GM21360 (cell line): ENCODE measurements around the gene CTNNBL1.
"Not testable (repeated sequence)": the region's sequence is repeated elsewhere in the genome, so short reads cannot be mapped to it uniquely, and the experiment has no call there.

Experiments used
- ATAC-seq: cut with Tn5 transposase; IDR thresholded peaks from one replicate; pipeline ENCODE4 v1.9.1; 2021; ENCODE audit warnings: mild to moderate bottlenecking, moderate library complexity; ENCODE audit not compliant: unreplicated experiment

Gene CTNNBL1, protein sequence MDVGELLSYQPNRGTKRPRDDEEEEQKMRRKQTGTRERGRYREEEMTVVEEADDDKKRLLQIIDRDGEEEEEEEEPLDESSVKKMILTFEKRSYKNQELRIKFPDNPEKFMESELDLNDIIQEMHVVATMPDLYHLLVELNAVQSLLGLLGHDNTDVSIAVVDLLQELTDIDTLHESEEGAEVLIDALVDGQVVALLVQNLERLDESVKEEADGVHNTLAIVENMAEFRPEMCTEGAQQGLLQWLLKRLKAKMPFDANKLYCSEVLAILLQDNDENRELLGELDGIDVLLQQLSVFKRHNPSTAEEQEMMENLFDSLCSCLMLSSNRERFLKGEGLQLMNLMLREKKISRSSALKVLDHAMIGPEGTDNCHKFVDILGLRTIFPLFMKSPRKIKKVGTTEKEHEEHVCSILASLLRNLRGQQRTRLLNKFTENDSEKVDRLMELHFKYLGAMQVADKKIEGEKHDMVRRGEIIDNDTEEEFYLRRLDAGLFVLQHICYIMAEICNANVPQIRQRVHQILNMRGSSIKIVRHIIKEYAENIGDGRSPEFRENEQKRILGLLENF

DNA sequence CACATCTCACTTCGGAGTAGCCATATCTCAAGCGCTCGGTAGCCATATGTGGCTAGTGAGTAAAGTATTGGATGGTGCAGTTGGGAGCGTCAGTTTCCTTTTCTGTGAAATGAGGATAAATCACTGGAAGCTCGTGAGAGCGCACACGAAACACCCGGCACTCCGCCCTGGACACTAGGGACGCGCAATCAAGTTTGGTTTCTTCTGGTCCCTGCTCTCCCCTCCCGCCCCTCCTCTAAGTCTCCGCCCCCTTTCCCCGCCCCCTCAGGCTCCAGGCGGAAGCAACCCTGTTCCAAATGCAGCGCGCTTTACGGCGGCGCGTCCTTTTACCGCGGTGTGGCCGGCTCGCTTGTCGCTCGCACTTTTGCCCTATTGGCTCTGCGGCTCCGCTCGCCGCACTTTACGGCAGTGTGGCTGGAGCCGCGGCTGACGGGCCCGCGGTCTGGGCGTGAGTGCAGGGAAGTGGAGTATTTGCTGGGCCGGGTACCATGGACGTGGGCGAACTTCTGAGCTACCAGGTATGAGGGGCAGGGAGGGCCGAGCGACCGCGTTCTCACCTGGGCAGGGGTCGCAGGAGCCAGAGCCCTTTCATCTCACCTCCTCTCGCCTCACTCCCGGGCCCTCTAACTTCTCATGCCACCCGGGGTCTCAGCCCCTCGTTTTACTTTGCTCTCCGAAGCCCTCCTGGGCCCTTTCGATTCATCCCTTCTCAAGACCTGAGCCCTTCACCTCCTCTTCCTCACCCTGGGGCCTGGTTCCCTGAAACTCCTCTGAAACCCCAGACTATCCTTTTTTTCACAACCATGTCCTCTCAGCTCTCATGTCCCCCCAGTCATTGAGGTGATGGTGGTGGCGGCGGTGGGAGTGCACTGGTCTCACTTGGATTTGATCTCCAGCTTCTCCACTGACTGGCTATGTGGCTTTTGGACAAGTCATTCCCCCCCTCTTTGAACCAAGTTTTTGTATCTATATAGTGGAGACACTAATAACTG lies at the start of gene CTNNBL1:
Gene CTNNBL1, plus strand, starts transcription at position 396 of the 992 bp plus-strand sequence. Its CDS starts 93 bp downstream, at position 489.
- ATAC-seq = peak; percentile 87

DNA sequence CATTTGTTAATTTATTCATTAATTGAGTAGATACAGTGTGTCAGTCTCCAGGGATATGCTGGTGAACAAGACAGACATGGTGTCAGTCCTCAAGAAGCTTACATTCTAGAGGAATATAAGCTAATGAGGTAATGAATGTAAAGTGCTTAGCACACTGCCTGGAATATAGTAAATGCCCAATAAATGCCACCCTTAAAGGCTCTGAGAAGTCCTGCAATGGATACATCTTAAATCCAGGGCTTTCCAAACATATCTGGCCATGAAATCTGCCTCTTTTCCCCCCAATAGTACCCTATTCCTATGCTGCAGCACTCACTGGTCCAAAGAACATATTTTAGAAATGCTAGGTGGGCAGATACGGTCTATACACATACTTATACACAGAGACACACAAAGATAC lies 49.2 kb upstream of the CTNNBL1 start:
- ATAC-seq = no peak

DNA sequence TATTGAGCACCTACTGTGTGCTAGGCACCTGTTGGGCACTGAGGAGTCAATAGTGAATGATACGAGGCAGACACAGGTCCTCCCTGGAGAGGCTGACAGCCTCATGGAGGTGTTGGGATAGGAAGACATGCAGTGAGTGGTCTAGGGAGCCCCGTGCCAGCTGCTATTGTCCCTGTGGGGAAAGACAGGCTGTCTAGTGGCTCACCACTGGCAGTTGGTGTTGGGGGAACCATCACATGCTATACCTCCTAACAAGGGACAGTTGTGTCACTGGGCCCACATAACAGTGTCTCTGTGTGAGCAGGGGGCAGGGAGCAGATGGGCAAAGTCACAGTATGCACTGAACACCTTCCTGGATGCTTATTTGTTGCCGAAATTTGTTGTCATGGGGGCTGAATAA lies 45.9 kb upstream of the CTNNBL1 start:
- ATAC-seq = no peak

DNA sequence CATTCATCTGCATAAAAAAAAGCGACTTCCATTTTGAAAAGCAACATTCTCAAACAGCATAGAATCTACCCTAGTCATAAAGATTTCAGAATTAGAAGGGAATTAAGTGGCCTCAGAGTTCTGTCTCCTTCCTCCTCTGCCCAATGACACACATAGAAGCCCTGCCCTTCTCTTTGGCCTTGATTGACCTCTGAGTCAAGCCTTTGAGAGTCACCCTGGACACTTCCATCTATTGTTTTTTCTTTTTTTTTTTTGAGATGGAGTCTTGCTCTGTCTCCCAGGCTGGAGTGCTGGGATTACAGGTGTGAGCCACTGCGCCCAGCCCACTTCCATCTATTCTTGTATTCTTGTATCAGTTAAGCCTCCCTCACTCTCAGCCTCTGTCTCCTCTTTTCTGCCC lies 44.8 kb upstream of the CTNNBL1 start:
- no peak for ATAC-seq

DNA sequence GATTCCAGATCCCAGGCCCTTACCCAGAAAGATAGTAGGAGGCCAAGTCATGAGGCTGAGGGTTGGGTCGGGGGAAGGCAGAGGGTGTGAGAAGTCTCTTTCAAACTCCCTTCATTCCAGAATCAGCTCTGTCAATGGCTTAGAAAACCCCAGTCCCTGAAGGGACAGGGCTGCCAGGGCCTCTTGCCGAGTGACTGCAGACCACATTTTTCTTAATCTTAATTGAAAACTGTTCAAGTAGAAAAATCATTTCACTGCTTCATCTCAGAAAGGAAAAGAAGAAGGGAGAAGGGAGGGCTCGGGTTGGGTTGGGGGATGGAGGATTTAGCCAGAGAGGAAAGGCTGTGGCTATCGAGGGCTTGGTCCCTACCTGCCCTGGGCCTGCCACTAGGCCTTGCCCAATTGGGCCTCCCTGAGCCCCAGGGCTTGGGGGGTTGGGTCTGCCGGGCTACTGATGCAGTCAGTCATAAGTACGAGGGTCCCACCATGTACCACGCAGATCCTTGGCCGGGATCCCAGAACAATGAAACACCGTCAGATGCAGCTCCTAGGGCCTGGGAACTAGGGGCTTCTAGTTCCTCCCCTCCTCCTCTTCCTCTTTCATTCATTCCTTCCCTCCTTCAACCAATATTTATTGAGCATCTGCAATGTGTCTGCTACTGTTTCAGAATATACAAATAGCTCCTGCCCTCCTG lies 44.0 kb upstream of the CTNNBL1 start:
- no peak for ATAC-seq

DNA sequence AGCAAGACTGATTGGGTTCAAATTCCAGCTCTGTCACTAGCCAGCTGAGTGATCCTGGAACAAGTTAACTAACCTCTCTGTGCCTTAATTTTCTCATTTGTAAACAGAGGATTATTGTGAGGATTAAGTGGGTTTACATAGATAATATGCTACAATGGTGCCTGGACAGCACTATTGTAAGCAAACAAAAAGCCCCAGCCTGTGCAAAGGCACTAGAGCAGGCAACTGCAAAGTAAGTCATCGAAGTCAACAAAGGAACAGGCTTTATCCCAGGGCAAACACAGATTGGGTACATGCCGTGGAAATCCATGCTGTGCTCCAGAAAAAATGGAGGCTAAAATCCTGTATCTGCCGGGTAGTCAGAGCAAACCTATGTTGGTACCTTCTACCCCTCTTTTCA lies 43.2 kb upstream of the CTNNBL1 start:
- no peak for ATAC-seq

DNA sequence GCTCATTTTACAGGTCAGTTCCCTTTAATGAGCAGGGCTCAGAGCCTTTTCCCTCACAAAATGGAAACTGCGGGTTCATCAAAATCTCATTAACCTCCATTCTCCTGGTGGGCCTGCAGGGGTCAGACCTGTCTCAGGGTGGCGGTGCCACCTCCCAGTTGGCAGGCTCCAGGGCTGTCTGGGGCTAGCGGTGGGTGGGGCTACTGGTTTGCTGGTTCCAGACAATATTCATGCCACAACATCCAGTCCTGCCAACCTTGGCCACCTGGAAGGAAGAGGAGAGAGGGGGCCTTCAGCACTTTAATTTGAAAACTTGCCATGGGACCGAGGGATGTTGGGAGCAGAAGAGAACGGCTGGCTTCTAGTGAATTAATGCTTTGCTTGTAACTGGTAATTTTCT lies 41.9 kb upstream of the CTNNBL1 start:
- no peak for ATAC-seq

DNA sequence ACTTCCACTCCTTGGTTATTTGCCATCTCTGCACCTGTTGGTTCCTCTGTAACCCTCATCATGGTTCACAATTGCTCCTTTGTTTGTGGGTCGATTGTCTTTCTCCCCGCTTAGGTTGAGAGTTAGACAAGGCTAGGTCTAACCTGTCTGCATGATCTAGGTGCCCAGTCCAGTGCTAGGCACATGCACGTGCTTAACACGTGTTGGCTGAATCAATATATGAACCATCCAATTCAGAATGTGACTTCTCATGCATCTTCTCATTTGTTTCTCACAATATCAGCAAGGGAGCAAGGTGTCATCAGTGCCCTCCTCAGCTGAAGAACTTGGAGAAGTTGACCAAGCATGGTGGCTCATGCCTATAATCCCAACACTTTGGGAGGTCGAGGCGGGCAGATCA lies 36.9 kb upstream of the CTNNBL1 start:
- no peak for ATAC-seq

DNA sequence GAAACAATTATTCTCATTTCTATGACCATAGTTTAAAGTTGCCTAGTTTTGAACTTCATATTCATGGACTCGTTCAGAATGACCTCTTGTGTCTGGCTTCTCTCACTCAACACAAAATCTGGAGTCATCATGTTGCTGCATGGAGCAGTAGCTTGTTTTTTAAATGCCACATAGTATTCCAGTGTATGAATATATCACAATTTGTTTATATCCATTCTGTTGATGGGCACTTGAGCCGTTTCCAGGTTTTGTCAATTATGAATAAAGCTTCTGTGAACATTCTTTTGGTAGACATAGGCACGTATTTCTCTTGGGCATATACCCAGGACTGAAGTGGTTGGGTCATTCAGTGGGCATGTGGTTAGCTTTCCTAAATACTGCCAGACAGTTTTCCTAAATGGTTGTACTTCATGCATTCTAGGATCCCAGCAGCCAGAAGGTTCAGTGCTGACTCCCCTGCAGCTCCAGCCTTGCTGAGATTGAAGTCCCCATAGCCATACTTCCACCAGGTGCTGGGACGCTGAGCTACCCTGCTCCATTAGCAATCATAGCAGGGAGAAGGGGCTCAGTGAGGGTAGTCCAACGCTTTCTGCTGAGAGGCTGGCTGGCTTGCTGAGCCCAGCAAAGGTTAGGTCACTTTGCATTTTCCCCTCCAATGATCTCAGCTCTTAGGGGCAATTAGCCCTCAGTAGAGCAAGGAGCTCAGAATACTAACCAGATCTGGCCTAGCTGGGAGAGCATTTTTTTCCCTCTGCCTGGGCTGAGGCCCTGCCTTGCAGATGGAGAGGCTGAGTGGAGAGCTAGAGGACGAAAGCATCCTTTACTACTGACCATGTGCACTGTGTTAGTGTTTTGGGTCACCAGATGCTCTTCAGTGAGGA lies 35.7 kb upstream of the CTNNBL1 start:
- ATAC-seq = no peak

DNA sequence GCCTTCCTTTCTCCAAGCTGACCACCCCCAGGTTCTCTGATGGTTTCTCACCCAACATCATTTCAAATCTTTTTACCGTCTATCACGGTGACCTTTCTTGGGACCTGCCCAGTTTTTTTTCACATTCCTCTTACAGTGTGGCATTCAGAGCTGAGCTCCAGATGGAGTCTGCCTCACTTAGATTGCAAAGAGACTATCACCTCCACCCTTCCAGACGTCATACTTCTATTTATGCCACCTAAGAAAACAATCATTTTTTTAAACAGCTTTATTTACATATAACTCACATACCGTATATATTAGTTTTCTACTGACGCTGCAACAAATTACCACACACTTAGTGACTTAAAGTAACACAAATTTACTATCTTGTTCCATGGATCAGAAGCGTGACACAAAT lies 32.3 kb upstream of the CTNNBL1 start:
- ATAC-seq = no peak

DNA sequence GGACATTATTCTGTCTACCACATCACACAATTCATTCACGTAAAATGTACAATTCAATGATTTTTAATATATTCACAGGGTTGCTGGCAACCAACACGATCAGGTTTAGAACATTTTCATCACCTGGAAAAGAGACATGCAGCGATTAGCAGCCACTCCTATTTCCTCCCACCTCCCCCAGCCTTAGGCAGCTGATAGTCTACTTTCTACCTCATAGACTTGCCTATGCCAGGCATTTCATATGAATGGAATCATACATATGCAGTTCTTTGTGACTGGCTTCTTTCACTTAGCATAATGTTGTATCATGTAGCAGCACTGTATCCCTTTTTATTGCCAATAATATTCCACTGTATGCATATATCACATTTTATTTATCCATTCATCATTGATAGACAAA lies 31.5 kb upstream of the CTNNBL1 start:
- no peak for ATAC-seq

DNA sequence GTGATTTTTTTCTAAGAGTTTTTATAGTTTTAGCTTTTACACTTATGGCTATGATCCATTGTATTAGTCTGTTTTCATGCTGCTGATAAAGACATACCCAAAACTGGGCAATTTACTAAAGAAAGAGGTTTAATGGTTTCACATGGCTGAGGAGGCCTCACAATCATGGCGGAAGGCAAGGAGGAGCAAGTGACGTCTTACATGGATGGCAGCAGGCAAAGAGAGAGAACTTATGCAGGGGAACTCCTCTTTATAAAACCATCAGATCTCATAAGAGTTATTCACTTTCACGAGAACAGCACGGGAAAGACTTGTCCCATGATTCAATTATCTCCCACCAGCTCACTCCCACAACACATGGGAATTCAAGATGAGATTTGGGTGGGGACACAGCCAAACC lies 29.2 kb upstream of the CTNNBL1 start:
- not testable (repeated sequence) for ATAC-seq

DNA sequence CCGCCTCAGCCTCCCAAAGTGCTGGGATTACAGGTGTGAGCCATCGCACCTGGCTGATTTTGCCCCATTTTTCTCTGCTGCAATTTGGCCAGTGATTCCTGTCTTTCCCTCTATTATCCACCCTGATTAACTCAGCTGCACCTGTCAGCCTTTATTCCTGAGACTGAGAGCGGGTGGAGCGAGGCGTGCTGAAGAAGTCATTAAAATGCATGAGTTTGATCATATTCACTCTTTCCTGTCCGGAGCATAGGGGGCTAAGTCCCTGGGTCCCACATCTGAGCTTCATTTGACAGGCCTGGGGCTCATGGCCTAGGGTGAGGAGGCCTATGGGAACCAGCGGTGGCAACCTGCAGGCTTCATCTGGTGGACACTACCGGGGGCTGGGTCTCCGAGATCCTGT lies 25.7 kb upstream of the CTNNBL1 start:
- no peak for ATAC-seq

DNA sequence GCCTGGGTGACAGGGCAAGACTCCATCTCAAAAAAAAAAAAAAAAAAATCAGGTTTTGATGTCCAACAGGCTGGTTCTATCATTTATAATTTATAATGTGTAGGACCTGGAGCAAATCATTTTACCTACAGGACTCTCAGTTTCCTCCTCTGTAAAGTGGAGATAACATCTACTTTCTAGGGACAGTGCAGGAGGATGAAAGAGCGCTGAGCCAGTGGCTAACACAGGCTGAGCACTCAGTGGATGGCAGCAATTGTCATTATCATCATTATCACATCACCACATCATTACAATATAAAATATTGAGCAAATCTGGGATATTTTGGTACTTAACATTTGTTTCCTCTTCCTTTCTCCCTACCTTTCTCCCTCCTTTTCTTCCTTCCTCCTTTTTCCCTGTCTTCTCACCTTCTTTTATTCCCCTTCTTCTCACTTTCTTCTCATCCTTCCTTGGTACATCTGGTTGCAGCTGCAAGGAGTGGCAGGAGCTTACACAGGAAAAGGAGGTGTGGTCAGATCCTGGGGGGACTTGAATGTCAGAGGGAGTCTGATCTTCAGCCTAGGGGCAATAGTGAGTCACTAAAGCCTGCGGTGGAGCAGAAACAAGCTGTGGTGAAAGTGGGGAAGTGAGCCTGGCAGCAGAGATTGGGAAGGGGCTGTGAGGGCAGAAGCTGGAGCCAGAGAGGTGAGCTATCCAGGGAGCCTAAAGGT lies 24.6 kb upstream of the CTNNBL1 start:
- no peak for ATAC-seq

DNA sequence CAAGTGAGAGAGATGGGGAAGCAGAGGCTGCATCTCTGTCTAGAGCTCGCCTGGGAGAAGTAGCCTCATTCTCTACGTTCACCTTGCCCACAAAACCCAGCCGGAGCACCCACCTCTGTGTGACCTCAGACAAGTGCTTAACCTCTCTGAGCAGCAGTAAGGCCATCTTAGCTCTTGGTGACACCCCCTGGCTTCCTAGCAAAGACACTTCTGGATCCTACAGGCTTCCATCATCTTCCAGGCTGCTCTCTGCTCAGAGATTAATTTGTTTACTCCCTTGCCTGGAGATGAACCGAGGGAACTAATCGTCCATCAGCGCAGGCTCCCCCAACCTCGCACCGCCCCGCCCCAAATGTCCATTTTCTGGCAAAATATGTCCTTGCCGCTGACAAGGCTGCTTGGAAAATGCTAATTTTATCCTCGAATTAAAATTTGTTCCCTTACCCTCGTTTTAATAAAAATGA lies 24.0 kb upstream of the CTNNBL1 start:
- ATAC-seq = no peak

DNA sequence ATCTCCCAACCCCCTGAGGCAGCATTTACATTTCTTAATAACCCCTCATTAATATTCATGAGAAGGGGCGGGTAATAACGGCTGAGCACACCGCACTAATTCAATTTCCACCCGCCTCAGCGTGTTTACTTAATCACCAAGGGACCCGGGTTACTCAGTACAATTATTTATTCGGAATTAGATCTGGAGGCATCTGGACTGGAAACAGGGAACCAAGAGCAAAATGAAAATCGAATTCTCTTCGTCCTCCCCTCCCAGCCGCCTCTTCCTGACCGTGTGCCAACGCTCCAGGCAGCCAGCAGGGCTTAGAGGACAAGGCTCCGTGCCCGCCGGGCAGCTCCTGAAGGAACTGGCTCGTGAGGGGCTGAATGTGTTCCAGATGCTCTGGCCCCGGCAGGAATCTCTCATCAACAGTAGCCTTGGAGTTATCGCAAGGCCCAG lies 23.5 kb upstream of the CTNNBL1 start:
- no peak for ATAC-seq

DNA sequence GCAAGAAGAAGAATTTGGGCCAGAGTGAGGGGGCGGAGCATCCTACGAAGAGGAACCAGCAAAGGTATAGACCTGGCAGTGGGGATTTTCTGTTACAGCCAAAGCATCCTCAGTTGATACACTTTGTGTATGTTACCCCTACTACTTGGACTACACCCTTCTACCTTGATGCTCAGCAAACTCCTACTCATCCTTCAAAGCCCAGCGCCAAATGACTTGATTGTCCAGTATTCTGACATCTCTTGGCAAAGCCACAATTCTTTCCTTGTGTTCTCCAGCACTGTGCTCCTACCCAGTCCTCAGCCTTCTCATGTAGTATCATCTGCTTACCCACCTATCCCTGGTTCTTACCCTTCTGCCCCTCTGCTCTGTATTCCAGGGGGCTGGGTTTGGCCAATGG lies 21.7 kb upstream of the CTNNBL1 start:
- ATAC-seq = no peak

DNA sequence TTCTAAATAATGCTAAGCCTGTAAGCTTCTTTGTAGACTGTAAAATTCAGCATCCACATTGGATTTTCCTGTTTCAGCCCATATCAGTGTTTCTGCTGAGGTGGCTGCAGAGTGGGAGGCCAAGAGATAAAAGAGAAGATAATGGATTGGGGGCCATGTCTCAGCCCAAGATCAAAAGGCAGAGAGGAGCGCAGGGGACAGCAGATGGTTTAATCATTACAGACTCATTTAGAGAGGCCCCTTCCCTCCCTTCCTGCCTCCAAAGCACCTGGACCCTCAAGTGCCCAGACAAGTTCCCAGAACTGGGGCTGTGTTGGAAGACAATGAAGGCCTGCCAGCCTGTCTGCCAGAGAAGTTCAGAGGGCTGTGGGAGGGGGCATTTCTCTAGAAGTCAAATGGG lies 20.4 kb upstream of the CTNNBL1 start:
- no peak for ATAC-seq

DNA sequence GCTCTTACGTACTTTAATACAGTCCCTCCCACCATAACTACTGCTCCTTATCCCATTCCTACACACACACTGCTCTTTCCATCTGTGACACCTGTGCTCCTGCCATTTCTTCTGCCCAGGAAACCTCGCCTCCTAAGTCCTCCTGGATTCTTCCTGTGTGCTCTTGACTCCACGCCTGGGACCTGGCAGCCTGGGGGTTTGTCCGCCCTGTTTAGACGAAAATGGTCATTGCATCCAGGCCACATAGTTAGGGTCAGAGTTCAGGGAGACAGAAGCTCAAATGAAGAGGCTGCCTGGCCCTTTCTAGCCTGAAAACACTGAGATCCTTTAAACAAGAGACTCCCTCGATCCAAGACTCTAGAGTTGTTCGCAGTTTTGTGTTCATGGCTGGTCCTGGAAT lies 17.4 kb upstream of the CTNNBL1 start:
- no peak for ATAC-seq
